IPS-18c (cell line): ENCODE results near the gene TLR9.
A peak's percentile ranks its signal among the peaks of the same experiment; 100 is the strongest.

ENCODE experiments used
- H3K4me3 ChIP-seq: 2 replicates; pipeline ENCODE4 v1.7.0; 2013; ENCODE audit warnings: low read depth, mild to moderate bottlenecking, low read length, moderate library complexity; ENCODE audit not compliant: insufficient read depth
- H3K9me3 ChIP-seq: one replicate; pipeline ENCODE4 v1.6.1; 2013; ENCODE audit warnings: mild to moderate bottlenecking, low read length, moderate library complexity; ENCODE audit not compliant: control insufficient read depth, insufficient read depth

Gene TLR9

DNA sequence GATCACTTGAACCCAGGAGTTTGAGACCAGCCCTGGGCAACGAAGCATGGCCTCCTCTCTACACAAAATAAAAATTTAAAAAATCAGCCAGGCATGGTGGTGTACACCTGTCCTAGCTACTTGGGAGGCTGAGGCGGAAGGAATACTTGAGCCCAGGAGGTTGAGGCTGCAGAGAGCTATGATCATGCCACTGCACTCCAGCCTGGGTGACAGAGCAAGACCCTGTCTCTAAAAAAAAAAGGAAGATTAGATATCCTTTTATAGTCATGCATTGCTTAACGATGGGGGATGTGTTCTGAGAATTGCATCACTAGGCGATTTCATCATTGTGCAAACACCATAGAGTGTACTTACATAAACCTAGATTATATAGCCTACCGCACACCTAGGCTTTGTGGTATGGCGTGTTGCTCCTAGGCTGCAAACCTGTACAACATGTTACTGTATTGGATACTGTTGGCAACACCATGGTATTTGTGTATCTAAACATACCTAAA, 14.8 kb downstream of the TLR9 start:
- no peak overlapping the region for H3K4me3 ChIP-seq
- no peaks in the 10 kb centered on the region for H3K9me3 ChIP-seq

DNA sequence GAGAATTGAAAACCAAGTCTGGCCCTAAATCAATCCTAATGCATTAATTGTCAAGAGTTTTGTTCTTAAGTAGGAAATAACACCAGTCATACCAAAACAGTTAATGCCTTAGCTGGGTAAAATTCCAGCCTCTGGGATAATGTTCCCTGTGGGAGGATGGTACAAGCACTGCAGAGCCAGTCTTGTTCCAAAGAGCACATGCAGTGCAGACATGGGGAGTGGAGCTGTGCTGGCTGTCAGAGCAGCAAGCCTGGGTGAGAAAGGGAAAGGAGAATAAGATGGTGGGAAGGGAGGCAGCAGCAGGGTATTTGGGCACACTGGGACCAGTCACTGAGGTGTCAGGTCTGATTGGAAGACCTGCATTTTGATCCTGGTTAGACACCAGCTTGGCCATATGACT, 15.4 kb downstream of the TLR9 start:
- no peak overlapping the region for H3K4me3 ChIP-seq
- no peaks in the 10 kb centered on the region for H3K9me3 ChIP-seq

DNA sequence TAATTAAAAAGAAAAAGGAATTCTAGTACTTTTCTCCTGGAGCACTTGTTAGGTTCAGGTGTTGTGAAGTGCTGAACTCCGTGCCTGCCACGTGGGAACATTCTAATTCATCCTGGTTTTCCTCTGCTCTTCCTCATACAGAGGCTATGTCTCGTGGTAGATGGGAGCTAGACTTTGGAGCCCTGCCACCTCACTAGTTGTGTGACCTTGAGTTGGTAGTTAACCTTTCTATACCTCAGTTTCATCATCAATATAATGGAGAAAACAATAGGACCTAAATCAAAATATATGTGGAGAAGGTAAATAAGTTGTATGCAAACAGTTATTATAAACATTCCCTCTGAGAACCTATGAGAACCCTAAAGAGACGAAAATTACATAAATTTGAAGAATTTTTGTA, 16.9 kb downstream of the TLR9 start:
- Histone ChIP-seq H3K4me3 (no peak overlapping the region), H3K9me3 (no peaks in the 10 kb centered on the region)

DNA sequence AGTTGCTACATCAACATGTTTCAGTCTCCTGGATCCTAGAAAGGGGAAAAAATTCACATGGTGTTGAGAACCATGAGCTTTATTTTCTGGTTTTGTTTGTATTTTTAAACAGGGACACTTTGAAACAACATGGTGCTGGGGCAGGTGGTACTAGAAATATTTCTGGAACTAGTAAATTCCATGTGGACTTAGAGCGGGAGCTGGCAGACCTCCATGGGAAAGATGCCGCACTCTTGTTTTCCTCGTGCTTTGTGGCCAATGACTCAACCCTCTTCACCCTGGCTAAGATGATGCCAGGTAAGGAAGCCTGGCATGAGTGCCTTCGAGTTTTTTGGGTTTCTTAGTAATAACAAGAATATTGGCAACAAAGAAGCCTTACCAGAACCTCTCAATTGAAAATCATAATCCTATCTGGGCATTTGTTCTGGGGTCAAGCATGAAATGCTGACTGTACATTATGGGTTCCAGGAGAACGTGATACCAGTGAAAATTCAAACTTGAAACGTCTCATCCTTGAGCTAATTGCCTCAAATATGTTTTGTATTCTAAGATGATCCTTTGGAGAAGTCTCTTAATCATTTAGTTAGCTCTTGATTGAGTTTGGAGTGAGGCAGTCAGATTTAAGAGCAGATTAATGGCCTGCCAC, 19.6 kb downstream of the TLR9 start:
- no peaks in the 10 kb centered on the region for H3K9me3 ChIP-seq
- no peak overlapping the region for H3K4me3 ChIP-seq

DNA sequence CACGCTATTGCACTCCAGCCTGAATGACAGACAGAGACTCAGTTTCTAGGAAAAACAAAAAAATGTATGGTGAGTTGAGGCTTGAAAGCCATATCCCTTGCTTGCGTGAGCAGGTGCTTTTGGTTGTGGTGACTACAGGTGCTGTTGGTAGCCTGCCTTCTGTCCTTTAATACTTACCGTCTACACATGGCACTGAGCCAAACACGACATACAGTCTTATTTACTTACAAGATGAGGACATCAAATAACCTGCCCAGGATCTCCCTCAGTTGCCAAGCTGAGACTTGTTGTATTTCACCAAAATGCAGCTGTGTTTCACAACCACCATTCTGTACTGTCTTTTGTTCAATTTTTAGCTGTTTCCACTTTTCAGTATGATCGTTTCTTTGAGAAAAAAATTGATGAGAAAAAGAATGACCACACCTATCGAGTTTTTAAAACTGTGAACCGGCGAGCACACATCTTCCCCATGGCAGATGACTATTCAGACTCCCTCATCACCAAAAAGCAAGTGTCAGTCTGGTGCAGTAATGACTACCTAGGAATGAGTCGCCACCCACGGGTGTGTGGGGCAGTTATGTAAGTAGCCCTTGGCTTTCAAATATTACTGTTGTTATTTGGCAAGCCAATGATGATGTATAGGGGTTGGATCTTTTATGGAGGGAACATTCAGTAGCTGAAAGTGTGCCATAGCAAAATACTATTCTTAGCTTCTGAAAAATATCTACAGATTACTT, 20.9 kb downstream of the TLR9 start:
- Histone ChIP-seq H3K4me3 (no peak overlapping the region), H3K9me3 (no peaks in the 10 kb centered on the region)

DNA sequence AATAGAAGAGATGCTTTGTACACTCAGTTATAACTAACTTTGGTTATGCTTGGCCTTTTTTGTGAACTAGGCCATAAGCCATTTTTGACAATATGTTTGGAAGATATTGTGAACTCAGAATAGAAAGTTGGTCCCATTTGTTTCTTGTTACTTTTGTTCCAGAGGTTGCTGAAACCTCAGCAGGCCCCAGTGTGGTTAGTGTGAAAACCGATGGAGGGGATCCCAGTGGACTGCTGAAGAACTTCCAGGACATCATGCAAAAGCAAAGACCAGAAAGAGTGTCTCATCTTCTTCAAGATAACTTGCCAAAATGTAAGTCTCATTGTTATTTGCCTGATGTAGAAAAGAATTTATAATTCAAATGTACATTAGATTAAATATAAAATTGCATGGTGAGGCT, 21.7 kb downstream of the TLR9 start:
- Histone ChIP-seq H3K4me3 (no peak overlapping the region), H3K9me3 (no peaks in the 10 kb centered on the region)

DNA sequence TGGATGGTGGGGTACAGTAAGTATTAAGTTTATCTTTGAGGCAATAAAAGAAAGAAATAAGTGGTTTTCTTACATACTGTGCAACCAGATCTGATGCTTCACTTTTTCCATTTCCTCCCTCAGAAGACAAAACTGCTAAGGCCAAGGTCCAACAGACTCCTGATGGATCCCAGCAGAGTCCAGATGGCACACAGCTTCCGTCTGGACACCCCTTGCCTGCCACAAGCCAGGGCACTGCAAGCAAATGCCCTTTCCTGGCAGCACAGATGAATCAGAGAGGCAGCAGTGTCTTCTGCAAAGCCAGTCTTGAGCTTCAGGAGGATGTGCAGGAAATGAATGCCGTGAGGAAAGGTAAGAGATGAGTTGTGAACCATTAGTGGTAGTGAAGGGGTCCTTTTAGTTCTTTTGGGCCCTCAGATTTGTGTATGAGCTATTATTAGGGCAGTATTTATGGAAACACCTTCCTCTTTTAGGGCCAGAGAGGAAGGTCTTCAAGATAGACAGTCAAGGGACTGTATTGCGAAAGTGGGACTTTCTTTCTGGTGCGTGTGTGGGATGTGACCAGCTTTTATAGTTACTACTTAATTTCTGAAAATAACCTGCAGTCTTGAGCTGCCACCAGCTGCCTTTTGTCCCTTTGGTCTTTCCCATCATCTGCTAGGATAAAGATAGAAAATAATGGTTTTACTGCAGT, 22.9 kb downstream of the TLR9 start:
- Histone ChIP-seq H3K4me3 (no peak overlapping the region), H3K9me3 (no peaks in the 10 kb centered on the region)

DNA sequence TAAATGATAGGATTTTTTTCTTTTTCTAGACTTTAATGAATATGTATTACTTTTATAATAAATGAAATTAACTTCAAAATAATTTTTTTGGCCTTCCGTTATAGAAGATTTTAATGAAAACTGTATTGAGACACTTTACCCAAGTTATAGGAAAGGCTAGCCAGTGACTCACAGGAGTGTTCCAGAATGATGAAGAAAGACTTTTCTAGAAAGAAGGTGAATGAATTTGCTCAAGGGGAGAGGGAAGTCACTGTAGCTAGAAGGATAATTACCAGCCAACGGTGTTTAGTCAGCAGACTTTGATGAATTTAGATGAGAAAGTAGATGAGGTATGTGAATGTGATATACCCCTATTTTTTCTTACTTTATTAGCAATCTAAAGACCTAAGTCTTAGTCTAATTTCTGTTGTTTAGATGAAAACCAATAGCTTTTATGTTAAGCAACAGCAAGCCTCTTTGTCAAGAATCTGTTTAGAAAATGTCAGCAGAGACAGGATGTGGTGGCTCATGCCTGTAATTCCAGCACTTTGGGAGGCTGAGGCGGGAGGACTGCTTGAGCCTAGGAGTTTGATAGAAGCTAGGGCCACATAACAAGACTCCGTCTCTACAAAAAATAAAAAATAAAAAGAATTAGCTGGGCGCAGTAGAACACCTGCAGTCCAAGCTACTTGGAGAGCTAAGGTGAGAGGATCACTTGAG, 24.3 kb downstream of the TLR9 start:
- Histone ChIP-seq H3K4me3 (no peak overlapping the region), H3K9me3 (no peaks in the 10 kb centered on the region)

DNA sequence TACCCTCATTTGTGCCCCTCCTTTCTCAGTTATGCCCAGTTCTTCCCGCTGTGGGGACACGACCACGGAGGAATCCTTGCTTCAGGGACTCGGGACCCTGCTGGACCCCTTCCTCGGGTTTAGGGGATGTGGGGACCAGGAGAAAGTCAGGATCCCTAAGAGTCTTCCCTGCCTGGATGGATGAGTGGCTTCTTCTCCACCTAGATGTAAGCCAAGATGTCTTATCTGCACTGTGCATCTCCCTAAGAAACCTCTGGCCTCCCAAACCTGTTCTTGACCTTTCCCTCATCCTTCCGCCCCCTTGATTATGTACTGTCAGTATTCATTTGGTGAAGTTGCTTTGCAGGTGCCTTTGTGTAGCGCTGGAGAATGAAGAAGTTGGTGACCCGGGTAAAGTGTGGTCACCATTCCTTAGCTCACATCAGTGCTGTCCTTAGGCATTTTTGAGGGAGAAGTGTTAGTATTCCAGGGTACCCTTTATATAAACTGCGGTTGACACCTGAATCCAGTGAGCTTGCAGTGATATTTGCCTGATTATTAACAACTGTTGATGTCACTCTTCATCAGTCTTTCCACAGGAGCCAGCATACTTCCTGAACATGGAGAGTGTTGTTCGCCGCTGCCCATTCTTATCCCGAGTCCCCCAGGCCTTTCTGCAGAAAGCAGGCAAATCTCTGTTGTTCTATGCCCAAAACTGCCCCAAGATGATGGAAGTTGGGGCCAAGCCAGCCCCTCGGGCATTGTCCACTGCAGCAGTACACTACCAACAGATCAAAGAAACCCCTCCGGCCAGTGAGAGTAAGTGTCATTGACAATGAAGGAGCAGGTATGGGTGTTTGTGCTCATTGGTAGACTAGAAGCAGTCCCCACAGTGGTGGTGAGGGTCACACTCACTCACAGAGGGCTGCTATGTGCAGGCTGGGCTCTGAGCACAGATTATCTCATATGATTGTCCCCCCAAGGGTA, 26.5 kb downstream of the TLR9 start:
- peak overlapping the region; percentile 88 for H3K4me3 ChIP-seq

DNA sequence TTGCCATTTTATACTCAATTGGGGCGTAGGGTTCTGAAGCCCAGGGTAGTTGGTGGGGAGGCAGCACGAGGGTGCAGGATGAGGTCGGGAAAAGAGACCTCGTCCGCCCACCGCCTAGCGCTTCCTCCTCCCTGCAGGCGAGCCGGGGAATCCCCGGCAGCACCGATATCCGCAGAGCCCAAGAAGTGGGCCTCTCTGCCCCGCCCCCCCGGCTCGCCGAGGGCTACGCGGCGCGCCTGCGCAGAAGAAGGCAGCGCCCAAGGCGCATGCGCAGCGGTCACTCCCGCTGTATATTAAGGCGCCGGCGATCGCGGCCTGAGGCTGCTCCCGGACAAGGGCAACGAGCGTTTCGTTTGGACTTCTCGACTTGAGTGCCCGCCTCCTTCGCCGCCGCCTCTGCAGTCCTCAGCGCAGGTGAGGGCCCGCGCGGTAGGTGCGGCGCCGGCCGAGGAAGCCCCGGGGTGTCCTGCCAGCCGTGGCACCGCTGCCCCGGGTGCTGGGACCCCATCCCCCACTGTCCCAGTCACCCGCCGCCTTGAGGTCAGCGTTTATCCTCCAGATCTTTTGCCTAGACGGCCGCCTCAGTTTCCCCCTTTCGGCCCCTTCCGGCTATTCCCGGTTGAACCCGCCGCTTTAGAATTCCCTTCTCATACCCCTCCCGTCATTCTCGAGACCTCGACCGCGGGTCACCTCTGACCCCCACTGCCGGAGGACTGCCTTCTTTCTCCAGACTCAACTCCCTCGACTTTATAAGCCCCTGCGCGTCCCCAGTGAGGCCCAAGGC, 27.4 kb downstream of the TLR9 start, which contains the start of gene ALAS1:
Gene ALAS1 (plus strand): TSS at position 319 of the 784 bp plus-strand sequence. CDS start 1,082 bp downstream, outside the sequence.
- Histone ChIP-seq H3K9me3 (no peaks in the 10 kb centered on the region), H3K4me3 (peak within 1 kb of the TSS; percentile 88)

More for the DNA sequence above, 26.5 kb downstream of the TLR9 start:
- no peaks in the 10 kb centered on the region for H3K9me3 ChIP-seq

DNA sequence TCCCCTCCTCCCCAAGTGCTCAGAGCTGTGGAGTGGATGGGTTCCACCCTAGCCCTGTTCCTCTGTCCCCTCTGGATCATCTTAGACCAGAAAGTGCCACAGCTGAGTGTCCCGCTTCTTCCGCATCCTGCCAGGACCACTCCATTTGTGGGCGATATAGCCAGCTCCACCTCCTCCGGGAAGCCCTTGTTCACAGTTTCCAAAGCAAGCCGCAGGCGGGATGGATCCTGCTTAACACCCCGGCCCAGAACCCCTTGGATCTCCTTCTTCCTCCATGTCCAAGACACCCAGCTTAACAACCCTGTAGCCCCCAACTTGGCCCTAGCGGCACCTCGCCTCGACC, 28.0 kb downstream of the TLR9 start:
- peak overlapping the region; percentile 39; the same call in 1 of the 2 replicates for H3K4me3 ChIP-seq
- no peaks in the 10 kb centered on the region for H3K9me3 ChIP-seq

DNA sequence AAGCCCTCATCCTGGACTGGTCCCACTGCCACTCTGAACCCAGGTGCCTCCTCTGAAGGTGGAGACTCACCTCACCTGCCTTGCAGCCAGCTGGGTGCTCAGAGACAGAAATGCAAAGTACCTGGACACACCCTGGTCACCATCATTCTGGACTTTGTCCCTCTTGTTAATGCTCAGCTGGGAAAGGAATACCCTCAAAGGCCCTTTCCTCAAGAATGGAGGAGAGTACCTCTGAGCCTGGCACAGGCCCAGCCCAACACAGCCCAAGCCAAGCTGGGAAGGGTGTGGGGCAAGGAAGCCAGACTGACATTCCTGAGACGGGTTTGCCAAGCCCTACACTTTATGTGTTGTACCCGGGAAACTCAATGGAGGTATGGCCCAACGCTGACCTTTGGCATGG, 28.5 kb downstream of the TLR9 start:
- no peak overlapping the region for H3K4me3 ChIP-seq
- no peaks in the 10 kb centered on the region for H3K9me3 ChIP-seq

DNA sequence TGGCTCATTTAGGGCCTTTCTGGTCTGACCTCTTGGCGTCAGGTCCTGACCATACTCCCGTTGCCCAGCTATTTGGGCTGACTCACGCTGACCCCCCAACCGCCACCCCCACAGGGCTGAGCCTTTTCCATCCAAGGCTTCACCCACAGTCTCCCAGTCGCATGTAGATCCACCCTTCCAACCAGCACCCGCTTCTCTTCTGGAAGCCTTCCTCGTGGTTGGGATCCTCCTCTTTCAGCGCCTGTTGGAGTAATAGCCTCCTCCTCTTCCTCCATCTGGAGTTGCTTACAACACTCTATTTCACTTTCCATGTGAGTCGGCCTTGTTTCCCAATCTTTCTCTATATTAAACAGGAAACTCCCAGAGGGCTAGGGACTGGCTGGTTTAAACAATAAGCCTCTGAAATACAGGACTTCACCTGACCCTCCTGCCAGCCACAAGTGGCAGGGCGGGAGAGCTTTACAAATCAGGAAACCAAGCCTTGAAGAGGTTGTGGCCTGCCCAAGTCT, 29.6 kb downstream of the TLR9 start:
- no peak overlapping the region for H3K4me3 ChIP-seq

DNA sequence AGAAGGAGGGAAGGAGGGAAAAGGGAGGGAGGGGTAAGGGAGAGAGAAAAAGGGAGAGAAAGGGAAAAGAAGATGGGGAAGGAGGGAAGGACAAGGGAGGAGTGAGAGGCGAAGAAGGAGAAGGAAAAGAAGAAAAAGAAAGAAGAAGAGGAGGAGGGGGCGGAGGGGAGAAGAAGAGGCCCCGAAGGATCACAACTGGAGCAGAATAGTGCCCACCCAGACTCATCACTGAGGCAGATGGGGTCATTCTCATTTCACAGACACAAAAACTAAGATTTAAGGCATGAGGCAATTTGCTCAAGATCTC, 30.2 kb downstream of the TLR9 start:
- Histone ChIP-seq H3K9me3 (no peaks in the 10 kb centered on the region), H3K4me3 (no peak overlapping the region)

More for the DNA sequence above, 29.6 kb downstream of the TLR9 start:
- H3K9me3 ChIP-seq = no peaks in the 10 kb centered on the region

DNA sequence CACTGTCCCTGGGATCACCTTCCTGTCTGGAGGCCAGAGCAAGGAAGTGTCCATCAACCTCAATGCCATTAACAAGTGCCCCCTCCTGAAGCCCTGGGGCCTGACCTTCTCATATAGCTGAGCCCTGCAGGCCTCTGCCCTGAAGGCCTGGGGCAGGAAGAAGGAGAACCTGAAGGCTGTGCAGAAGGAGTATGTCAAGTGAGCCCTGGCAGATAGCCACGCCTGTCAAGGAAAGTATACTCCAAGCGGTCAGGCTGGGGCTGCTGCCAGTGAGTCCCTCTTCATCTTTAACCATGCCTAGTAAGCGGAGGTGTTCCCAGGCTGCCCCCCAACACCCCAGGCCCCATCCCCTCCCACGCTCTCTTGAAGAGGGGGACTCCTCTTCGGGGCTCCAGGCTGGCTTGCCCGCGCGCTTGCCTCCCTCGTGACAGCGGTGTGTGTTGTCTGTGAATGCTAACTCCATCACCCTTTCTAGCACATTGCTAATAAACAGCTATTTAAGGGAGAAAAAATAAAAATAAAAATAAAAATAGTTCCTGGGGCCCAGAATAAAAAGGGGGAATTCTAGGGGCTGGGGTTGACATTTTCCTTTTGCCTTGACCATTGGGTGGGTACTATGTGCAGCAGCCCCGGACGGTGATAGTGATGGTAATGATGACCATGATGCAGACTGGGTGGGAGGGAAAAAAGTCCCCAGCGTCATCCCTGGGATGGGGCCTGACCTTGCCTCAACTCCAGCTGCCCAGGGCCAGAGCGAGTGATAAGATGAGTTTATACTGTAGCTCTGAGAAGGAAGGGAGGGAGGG, 30.8 kb downstream of the TLR9 start:
- Histone ChIP-seq H3K9me3 (no peaks in the 10 kb centered on the region), H3K4me3 (no peak overlapping the region)
